ENCODE measurements around the gene IGF2R.
A peak's percentile ranks its signal among the peaks of the same experiment; 100 is the strongest.
"Not testable (repeated sequence)": the region's sequence is repeated elsewhere in the genome, so short reads cannot be mapped to it uniquely, and the experiment has no call there.

The IGF2R gene, protein sequence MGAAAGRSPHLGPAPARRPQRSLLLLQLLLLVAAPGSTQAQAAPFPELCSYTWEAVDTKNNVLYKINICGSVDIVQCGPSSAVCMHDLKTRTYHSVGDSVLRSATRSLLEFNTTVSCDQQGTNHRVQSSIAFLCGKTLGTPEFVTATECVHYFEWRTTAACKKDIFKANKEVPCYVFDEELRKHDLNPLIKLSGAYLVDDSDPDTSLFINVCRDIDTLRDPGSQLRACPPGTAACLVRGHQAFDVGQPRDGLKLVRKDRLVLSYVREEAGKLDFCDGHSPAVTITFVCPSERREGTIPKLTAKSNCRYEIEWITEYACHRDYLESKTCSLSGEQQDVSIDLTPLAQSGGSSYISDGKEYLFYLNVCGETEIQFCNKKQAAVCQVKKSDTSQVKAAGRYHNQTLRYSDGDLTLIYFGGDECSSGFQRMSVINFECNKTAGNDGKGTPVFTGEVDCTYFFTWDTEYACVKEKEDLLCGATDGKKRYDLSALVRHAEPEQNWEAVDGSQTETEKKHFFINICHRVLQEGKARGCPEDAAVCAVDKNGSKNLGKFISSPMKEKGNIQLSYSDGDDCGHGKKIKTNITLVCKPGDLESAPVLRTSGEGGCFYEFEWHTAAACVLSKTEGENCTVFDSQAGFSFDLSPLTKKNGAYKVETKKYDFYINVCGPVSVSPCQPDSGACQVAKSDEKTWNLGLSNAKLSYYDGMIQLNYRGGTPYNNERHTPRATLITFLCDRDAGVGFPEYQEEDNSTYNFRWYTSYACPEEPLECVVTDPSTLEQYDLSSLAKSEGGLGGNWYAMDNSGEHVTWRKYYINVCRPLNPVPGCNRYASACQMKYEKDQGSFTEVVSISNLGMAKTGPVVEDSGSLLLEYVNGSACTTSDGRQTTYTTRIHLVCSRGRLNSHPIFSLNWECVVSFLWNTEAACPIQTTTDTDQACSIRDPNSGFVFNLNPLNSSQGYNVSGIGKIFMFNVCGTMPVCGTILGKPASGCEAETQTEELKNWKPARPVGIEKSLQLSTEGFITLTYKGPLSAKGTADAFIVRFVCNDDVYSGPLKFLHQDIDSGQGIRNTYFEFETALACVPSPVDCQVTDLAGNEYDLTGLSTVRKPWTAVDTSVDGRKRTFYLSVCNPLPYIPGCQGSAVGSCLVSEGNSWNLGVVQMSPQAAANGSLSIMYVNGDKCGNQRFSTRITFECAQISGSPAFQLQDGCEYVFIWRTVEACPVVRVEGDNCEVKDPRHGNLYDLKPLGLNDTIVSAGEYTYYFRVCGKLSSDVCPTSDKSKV (N-terminal part only)
- 170 to 282 (median 205) reads per million in 3 donors for total RNA-seq

DNA sequence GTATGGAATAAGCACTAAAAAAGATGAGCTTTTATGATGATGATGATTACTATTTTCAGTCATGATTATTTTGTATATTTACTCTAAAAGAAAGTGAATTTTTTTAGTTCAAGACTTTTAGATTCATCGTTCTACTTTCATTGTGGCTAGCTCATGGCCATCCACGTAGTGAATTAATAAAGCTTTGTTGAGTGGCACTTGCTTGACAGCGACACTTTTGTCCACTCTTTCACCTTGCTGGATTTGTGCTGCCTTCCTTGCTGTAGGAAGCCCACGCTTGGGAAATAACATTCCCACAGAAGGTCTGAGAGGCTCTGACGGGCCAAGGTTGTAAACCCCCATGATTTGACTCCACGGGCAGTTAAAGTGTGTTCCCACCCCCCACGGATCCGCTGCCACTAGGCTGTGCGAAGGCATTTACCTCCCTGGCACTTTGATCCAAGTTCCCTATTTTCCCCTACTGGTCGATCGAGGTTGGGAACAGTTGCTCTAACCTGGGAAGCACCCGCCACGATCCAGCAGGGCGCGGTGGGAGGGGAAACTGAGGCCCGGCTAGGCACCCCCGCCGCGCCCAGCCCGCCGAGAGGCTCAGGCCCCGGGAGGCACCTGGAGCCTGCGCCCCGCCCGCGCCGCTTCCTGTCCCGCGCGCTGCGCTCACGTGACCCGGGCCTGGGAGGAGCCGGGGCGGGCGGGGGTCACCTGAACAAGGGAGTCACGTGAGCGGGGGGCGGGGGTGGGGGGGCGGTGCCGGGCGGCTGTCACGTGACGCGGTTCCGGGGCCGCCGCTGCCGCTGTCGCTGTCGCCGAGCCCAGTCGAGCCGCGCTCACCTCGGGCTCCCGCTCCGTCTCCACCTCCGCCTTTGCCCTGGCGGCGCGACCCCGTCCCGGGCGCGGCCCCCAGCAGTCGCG, at the start of gene IGF2R:
Gene IGF2R, plus strand, starts transcription at position 788 of the 909 bp plus-strand sequence. CDS start 165 bp downstream, outside the sequence.
- Histone ChIP-seq H3K27ac (ENCODE audit: insufficient read depth, low read length, poor library complexity, severe bottlenecking) (peak within 1 kb of the TSS; percentile 70), H3K9me3 (ENCODE audit: control insufficient read depth, low read length) (no peaks in the 10 kb centered on the region), H3K27me3 (replicated peaks; ENCODE audit: control insufficient read depth, insufficient read depth, low read length, poor library complexity, severe bottlenecking) (no peaks in the 10 kb centered on the region), H3K36me3 (ENCODE audit: control insufficient read depth, insufficient read depth, low read length) (no peaks in the 10 kb centered on the region), H3K4me1 (ENCODE audit: control insufficient read depth, insufficient read depth, low read length, poor library complexity, severe bottlenecking) (peaks cover 32% of the 10 kb centered on the region), H3K4me3 (ENCODE audit: insufficient read depth, low read depth, low read length, poor library complexity, severe bottlenecking) (peak within 1 kb of the TSS; percentile 91)
- peak; percentile 85 to 91 (median 87) for DNase-seq

DNA sequence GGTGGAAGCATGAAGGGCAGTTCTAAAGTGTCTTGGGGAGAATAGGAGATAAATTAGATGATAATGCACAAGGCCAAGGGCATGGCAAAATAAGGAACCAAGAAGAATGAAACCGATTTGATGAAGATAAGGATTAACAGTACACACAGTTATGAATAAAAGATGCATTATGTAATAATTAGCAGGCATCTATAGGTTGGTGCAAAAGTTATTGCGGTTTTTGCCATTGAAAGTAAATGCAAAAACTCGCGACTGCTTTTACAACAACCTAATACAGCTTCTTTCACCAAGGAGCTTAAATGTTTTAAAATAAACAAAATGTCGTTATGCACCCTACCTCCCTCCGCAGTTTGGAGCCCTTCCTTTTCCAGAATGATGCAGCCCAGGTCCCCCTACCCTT, 49.1 kb upstream of the IGF2R start:
- no peak overlapping the region for H3K27ac ChIP-seq (ENCODE audit: insufficient read depth, low read length, poor library complexity, severe bottlenecking)
- H3K9me3 ChIP-seq (ENCODE audit: control insufficient read depth, low read length), result no peaks in the 10 kb centered on the region
- no peak overlapping the region for H3K4me3 ChIP-seq (ENCODE audit: insufficient read depth, low read depth, low read length, poor library complexity, severe bottlenecking)
- DNase-seq, result no peak
- H3K27me3 ChIP-seq (replicated peaks; ENCODE audit: control insufficient read depth, insufficient read depth, low read length, poor library complexity, severe bottlenecking), result no peaks in the 10 kb centered on the region
- H3K4me1 ChIP-seq (ENCODE audit: control insufficient read depth, insufficient read depth, low read length, poor library complexity, severe bottlenecking), result no peaks in the 10 kb centered on the region
- H3K36me3 ChIP-seq (ENCODE audit: control insufficient read depth, insufficient read depth, low read length), result no peaks in the 10 kb centered on the region

DNA sequence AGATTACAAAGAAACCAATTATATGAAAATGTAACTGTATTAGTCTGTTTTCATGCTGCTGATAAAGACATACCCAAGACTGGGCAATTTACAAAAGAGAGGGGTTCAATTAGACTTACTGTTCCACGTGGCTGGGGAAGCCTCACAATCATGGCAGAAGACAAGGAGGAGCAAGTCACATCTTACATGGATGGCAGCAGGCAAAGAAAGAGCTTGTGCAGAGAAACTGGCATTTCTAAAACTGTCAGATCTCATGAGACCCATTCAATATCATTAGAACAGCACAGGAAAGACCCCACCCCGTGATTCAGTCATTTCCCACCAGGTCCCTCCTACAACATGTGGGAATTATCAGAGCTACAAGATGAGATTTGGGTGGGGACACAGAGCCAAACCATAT, 44.7 kb upstream of the IGF2R start:
- not testable (repeated sequence) for DNase-seq; H3K27ac ChIP-seq (ENCODE audit: insufficient read depth, low read length, poor library complexity, severe bottlenecking)

DNA sequence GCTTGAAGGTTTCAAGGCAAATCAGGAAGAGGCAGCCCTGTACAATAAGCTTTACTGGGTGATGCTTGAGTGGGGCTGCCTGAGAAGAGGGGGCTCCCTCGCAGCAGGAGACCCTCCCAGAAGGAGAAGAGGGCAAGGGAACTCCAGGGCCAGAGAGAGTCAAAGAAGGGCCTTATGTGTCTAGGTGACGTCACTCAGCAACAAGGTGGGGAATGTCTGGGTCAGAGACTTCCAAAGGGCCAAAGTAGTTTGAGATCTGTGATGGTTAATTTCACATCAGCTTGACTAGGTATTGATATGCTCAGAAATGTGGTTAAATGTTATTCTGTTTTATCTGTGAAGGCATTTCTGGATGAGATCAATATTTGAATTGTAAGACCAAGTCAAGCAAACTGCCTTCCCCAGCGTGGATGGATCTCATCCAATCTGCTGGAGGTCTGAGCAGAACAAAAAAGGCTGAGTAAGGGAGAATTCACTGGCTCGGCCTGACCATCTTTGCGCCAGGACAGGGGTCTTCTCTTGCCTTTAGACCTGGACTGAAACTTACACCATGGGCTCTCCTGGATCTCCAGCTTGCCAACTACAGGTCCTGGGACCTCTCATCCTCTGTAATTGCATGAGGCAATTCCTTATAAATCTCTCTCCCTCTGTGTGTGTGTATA, 42.2 kb upstream of the IGF2R start:
- no peaks in the 10 kb centered on the region for H3K36me3 ChIP-seq (ENCODE audit: control insufficient read depth, insufficient read depth, low read length)
- no peak overlapping the region for H3K4me3 ChIP-seq (ENCODE audit: insufficient read depth, low read depth, low read length, poor library complexity, severe bottlenecking)
- H3K4me1 ChIP-seq (ENCODE audit: control insufficient read depth, insufficient read depth, low read length, poor library complexity, severe bottlenecking), result peaks cover 5% of the 10 kb centered on the region
- no peak overlapping the region for H3K27ac ChIP-seq (ENCODE audit: insufficient read depth, low read length, poor library complexity, severe bottlenecking)
- no peaks in the 10 kb centered on the region for H3K27me3 ChIP-seq (replicated peaks; ENCODE audit: control insufficient read depth, insufficient read depth, low read length, poor library complexity, severe bottlenecking)
- no peak for DNase-seq
- H3K9me3 ChIP-seq (ENCODE audit: control insufficient read depth, low read length), result no peaks in the 10 kb centered on the region

More for the DNA sequence above, 44.7 kb upstream of the IGF2R start:
- not testable (repeated sequence) for H3K9me3 ChIP-seq (ENCODE audit: control insufficient read depth, low read length); H3K36me3 ChIP-seq (ENCODE audit: control insufficient read depth, insufficient read depth, low read length); H3K27me3 ChIP-seq (replicated peaks; ENCODE audit: control insufficient read depth, insufficient read depth, low read length, poor library complexity, severe bottlenecking); H3K4me1 ChIP-seq (ENCODE audit: control insufficient read depth, insufficient read depth, low read length, poor library complexity, severe bottlenecking); H3K4me3 ChIP-seq (ENCODE audit: insufficient read depth, low read depth, low read length, poor library complexity, severe bottlenecking)

DNA sequence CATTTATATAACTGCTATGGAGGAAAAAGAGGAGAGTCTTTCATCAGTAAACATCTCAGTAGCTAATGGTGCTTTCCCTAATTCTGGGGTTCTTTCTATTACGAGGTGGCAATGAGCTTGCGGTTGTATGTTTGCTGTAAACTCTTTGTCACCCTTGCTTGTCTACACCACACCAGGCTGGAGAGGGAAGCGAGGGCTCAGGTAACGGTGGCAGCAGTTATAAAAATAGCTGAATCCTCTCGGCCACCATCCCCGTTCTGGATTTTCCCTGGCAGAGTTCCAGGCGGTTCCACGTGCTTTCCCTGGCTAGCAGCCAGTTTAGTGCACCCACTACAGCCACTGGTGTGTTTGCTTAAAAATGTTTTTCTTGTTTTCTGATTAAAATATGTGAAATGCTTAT, 39.1 kb upstream of the IGF2R start:
- no peak overlapping the region for H3K4me3 ChIP-seq (ENCODE audit: insufficient read depth, low read depth, low read length, poor library complexity, severe bottlenecking)
- no peaks in the 10 kb centered on the region for H3K9me3 ChIP-seq (ENCODE audit: control insufficient read depth, low read length)
- peak; percentile 61 to 69 (median 61) for DNase-seq
- H3K36me3 ChIP-seq (ENCODE audit: control insufficient read depth, insufficient read depth, low read length), result no peaks in the 10 kb centered on the region
- H3K4me1 ChIP-seq (ENCODE audit: control insufficient read depth, insufficient read depth, low read length, poor library complexity, severe bottlenecking), result peaks cover 5% of the 10 kb centered on the region
- no peaks in the 10 kb centered on the region for H3K27me3 ChIP-seq (replicated peaks; ENCODE audit: control insufficient read depth, insufficient read depth, low read length, poor library complexity, severe bottlenecking)
- H3K27ac ChIP-seq (ENCODE audit: insufficient read depth, low read length, poor library complexity, severe bottlenecking), result peak overlapping the region; percentile 50

DNA sequence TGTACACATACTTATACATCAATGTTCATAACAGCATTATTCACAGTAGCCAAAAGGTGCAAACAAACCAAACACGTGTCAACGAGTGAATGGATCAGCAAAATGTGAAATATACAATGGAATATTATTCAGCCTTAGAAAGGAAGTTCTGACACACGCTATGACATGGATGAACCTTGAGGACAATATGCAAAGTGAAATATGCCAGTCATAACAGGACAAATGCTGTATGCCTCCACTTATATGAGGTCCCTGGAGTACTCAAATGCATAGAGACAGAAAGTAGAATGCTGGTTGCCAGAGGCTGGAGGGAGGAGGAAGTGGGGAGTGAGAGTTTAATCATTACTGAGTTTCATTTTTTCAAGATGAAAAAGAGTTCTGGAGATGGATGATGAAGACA, 37.8 kb upstream of the IGF2R start:
- Histone ChIP-seq H3K36me3 (ENCODE audit: control insufficient read depth, insufficient read depth, low read length) (no peaks in the 10 kb centered on the region), H3K27me3 (replicated peaks; ENCODE audit: control insufficient read depth, insufficient read depth, low read length, poor library complexity, severe bottlenecking) (no peaks in the 10 kb centered on the region), H3K9me3 (ENCODE audit: control insufficient read depth, low read length) (no peaks in the 10 kb centered on the region), H3K4me3 (ENCODE audit: insufficient read depth, low read depth, low read length, poor library complexity, severe bottlenecking) (no peak overlapping the region), H3K4me1 (ENCODE audit: control insufficient read depth, insufficient read depth, low read length, poor library complexity, severe bottlenecking) (peaks cover 5% of the 10 kb centered on the region), H3K27ac (ENCODE audit: insufficient read depth, low read length, poor library complexity, severe bottlenecking) (no peak overlapping the region)
- no peak for DNase-seq

DNA sequence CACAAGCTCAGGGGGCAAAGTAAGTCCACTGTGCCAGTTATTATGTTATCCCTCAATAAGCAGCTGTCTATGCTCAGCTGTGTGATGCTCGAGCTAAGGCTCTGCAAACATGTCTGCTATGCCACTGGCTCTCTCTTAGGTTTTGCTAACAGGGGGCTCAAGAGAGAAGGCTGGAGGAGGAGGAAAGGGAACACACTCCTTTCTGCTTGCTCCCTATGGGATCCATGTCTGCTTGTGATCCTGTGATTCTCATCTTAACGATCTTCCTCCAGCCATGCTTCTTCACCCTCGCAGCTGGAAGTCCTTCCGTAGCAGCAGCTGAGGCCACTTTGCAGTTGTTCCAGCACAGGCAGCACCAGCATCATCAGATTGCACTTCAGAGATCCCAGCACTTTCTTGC, 37.0 kb upstream of the IGF2R start:
- H3K4me3 ChIP-seq (ENCODE audit: insufficient read depth, low read depth, low read length, poor library complexity, severe bottlenecking), result no peak overlapping the region
- no peak overlapping the region for H3K27ac ChIP-seq (ENCODE audit: insufficient read depth, low read length, poor library complexity, severe bottlenecking)

DNA sequence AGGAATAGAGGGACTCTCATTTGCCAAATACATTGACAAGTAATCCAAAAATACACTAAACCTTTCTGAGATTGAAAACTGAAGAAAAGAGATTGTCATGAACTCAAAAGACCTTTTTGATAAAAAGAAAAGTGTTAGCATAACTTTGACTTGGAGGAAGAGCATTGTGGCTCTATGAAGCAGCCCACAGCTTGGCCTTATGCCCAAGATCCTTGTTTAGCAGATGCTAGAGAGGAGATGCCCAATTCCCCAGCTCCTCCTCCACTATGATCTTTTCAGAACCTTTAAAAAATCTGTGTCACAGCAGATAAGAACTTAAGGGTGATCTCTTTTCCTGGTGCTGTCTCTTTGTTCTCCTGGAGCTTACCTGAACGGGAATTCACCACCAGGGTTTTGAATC, 35.8 kb upstream of the IGF2R start:
- H3K27me3 ChIP-seq (replicated peaks; ENCODE audit: control insufficient read depth, insufficient read depth, low read length, poor library complexity, severe bottlenecking), result no peaks in the 10 kb centered on the region
- DNase-seq, result no peak
- no peaks in the 10 kb centered on the region for H3K36me3 ChIP-seq (ENCODE audit: control insufficient read depth, insufficient read depth, low read length)
- no peak overlapping the region for H3K27ac ChIP-seq (ENCODE audit: insufficient read depth, low read length, poor library complexity, severe bottlenecking)
- no peaks in the 10 kb centered on the region for H3K9me3 ChIP-seq (ENCODE audit: control insufficient read depth, low read length)
- H3K4me3 ChIP-seq (ENCODE audit: insufficient read depth, low read depth, low read length, poor library complexity, severe bottlenecking), result no peak overlapping the region
- peaks cover 5% of the 10 kb centered on the region for H3K4me1 ChIP-seq (ENCODE audit: control insufficient read depth, insufficient read depth, low read length, poor library complexity, severe bottlenecking)

More for the DNA sequence above, 37.0 kb upstream of the IGF2R start:
- DNase-seq, result no peak
- H3K27me3 ChIP-seq (replicated peaks; ENCODE audit: control insufficient read depth, insufficient read depth, low read length, poor library complexity, severe bottlenecking), result no peaks in the 10 kb centered on the region
- no peaks in the 10 kb centered on the region for H3K36me3 ChIP-seq (ENCODE audit: control insufficient read depth, insufficient read depth, low read length)
- peaks cover 5% of the 10 kb centered on the region for H3K4me1 ChIP-seq (ENCODE audit: control insufficient read depth, insufficient read depth, low read length, poor library complexity, severe bottlenecking)
- H3K9me3 ChIP-seq (ENCODE audit: control insufficient read depth, low read length), result no peaks in the 10 kb centered on the region
